GM04504 (cell line): ENCODE results near the gene ENSA.
"Not testable (repeated sequence)": the region's sequence is repeated elsewhere in the genome, so short reads cannot be mapped to it uniquely, and the experiment has no call there.

ENCODE experiments used
- DNase-seq: peaks from one replicate; pipeline ENCODE4 v3.0.0-alpha.2; 2012; ENCODE audit warnings: low read depth

ENSA gene

DNA sequence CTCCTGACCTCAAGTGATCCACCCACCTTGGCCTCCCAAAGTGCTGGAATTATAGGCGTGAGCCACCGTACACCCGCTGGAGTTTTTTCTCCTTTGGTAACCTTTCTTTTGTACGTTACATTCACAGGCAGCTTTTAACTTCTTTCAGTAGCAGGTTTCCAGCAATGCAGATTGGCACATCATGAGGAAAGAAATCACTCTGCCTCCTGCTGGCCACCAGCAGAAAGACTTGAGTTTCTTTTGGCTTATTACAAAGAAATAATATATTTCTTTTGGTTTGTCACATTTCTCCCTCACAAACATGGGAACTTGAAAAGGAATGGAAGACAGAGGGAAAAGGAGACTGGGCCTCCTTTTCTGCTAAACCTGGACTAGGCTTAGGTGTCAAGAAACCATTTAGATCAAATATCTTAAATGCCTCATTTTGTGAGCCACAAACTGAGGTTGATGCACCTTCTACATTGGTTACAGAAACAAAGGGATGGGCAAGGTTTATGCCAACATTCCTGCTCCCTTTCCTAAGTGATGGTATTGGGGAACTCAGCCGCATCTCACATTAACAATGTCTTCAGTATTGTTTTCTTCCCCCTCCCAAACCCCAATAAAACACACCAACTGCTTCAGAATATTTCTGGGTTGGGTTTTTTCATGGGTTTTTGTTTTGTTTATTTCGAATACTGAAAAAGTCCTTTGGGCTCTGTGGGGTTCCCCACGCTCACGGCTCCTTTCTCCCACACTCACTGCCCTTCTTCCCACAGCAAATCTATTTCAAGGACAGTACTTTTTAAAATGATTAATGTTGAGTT, 7.7 kb downstream of the ENSA start:
- no peak for DNase-seq

GRCh38 chr1:150620919-150621318, 8.5 kb downstream of the ENSA start:
- DNase-seq = no peak

GRCh38 chr1:150619576-150620509, 9.6 kb downstream of the ENSA start:
- no peak for DNase-seq

GRCh38 chr1:150615346-150616201, 13.8 kb downstream of the ENSA start:
- DNase-seq = no peak

GRCh38 chr1:150613061-150613920, 16.1 kb downstream of the ENSA start:
- DNase-seq = peak; percentile 55

- no peak for DNase-seq
Observed at GRCh38 chr1:150612014-150612345, 17.4 kb downstream of the ENSA start.

- no peak for DNase-seq
Observed at GRCh38 chr1:150610576-150610975, 18.8 kb downstream of the ENSA start.

DNA sequence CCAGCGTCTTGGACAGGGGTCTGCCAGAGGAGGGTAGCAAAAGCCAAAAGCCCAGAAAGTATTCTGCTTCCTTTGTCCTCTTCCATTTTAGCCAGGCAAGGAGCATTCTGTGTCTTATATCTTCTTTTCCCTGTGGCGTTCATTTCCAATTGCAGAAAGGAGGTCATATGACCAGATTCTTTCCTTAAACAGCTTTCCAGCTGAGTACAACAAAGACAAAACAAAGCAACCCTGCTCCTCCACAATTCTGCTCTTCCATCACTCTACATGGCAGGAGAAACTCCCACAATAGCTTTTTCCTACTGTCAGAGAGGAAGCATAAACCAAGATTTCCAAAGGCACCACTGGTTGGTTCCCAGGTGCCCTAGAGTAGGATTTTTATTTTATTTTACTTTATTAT, 19.7 kb downstream of the ENSA start:
- DNase-seq = no peak

DNA sequence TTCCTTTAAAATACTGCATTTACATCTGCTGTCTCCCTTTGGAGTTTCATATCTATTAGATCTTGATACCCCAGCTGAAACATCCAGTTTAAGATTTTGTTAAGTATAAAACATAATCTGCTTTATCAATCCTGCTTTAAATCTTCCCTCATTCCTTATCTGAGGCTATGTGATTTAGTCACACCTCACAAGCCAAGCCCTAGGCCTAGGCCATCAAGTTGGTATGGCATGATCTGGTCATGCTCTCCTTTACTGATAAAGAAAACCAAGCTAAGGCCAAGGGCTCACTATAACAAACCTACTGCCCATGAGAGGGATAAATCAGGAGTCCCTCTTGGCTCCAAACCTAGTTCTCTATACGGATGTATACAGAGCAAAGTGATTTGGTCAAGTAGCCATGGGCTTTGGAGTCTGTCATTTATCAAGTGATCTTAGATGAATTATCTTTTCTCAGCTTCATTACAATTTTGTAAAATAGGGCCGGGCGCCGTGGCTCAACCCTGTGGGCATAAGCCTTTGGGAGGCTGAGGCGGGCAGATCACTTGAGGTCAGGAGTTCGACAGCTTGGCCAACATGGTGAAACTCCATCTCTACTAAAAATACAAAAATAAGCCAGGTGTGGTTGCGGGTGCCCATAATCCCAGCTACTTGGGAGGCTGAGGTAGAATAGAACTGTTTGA, 22.8 kb downstream of the ENSA start:
- no peak for DNase-seq

GRCh38 chr1:150605451-150605731, 24.0 kb downstream of the ENSA start:
- not testable (repeated sequence) for DNase-seq

GRCh38 chr1:150604226-150604588, 25.2 kb downstream of the ENSA start:
- no peak for DNase-seq

DNA sequence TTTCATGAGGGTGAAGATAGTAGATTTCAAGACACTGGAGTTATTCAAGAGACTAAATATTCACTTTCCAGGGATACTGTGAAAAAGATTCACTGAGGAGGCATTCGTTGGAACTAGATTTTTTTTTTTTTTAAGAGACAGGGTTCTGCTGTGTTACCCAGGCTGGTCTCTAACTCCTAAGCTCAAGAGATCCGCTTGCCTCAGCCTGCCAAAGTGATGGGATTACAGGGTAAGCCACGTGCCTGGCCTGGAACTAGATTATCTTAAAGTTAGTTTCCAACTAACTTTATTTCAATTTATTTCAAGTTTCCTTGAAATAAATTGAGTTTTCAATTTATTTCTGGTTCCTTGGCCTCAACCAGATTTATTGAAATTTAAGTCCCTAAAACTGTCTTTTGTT, 25.7 kb downstream of the ENSA start:
- no peak for DNase-seq

DNA sequence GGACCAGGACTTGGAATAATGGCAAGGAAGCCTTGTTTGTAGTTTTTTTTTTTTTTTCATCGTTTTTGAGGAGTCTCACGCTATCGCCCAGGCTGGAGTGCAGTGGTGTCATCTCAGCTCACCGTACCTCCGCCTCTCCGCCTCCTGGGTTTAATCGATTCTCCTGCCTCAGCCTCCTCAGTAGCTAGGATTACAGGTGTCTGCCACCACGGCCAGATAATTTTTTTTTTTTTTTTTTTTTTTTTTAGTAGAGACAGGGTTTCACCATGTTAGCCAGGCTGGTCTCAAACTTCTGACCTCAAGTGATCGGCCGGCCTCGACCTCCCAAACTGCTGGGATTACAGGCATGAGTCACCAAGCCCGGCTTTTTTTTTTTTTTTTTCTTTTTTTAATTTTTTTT, 27.0 kb downstream of the ENSA start:
- not testable (repeated sequence) for DNase-seq

DNA sequence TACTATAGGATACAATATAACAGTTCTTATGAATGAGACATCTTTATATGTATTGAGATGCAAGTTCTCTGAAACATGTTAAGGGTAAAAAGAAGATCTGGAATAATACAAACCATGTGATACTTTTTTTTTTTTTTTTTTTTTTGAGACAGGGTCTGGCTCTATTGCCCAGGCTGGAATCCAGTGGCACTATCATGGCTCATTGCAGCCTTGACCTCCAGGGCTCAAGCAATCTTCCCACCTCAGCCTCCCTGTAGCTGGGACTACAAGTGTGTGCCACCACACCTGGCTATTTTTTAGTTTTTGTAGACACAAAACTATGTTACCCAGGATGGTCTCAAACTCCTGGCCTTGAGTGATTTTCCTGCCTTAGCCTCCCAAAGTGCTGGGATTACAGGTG, 27.9 kb downstream of the ENSA start:
- DNase-seq = no peak

- not testable (repeated sequence) for DNase-seq
Observed at GRCh38 chr1:150598346-150598745, 31.1 kb downstream of the ENSA start.

- DNase-seq = no peak
Observed at GRCh38 chr1:150596976-150597375, 32.4 kb downstream of the ENSA start.

- DNase-seq = no peak
Observed at GRCh38 chr1:150596095-150596892, 33.1 kb downstream of the ENSA start.

GRCh38 chr1:150582371-150582770, 47.0 kb downstream of the ENSA start:
- DNase-seq = no peak

DNA sequence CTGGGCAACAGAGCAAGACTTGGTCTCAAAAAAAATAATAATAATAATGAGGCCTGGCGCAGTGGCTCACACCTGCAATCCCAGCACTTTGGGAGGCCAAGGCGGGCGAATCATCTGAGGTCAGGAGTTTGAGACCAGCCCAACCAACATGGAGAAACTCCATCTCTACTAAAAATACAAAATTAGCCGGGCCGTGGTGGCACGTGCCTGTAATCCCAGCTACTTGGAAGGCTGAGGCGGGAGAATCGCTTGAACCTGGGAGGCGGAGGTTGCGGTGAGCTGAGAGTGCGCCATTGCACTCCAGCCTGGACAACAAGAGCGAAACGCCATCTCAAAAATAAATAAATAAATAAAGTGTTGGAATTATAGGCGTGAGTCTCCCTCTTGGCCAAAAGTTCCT, 47.5 kb downstream of the ENSA start:
- not testable (repeated sequence) for DNase-seq

DNA sequence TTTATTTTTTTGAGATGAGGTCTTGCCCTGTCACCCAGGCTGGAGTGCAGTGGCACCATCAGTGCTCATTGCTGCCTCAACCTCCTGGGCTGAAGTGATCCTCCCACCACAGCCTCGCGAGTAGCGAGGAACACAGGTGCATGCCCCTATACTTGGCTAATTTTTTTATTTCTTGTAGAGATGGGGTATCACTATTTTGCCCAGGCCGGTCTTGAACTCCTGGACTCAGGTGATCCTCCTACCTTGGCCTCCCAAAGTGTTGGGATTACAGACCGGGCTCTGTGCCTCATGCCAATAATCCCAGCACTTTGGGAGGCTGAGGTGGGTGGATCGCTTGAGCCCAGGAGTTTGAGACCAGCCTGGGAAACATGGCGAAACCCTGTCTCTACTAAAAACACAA, 48.0 kb downstream of the ENSA start:
- not testable (repeated sequence) for DNase-seq
